Natural killer cell treated with Interleukin-12 subunit alpha and Interleukin-12 subunit beta and Interleukin-15 and Interleukin-18, amount 100 ng/mL, for 72 hours (primary cell): ENCODE measurements around the gene CPLANE2. TPM values are rescaled to one million over a fixed set of nuclear protein-coding genes. Genes with fewer than 3 reads are reported as not detected.

Experiments
- total RNA-seq, 2 donors: library from RNA; stranded (reverse); gene quantifications; one replicate each; pipeline ENCODE4 v1.2.3, GENCODE V29; 2022

Gene CPLANE2
- total RNA-seq, 2 donors from 2014 or later = 3.2 to 3.8 TPM

Other genes starting within 250 kb of the CPLANE2 start
- not detected for gene SRARP, start 232.9 kb downstream of the CPLANE2 start, total RNA-seq
- gene HSPB7, start 219.1 kb downstream of the CPLANE2 start, total RNA-seq = not detected
- under 1 TPM in 1 of 2 donors, not detected in 1; 0.24 TPM for gene CLCNKA, start 215.1 kb downstream of the CPLANE2 start, total RNA-seq
- gene CLCNKB, start 193.4 kb downstream of the CPLANE2 start, total RNA-seq = not detected
- gene FAM131C, start 163.5 kb downstream of the CPLANE2 start, total RNA-seq = not detected
- not detected for gene EPHA2, start 81.1 kb downstream of the CPLANE2 start, total RNA-seq
- 10 to 100 TPM; 13.0 to 14.0 TPM for gene ARHGEF19, start 24.5 kb downstream of the CPLANE2 start, total RNA-seq
- 10 to 100 TPM; 27.9 to 34.9 TPM for gene FBXO42, start 115.3 kb upstream of the CPLANE2 start, total RNA-seq
- 100 to 1,000 TPM; 232 to 279 TPM for gene SZRD1, start 130.1 kb upstream of the CPLANE2 start, total RNA-seq
- gene SPATA21, start 200.2 kb upstream of the CPLANE2 start, total RNA-seq = not detected
- 10 to 100 TPM; 72.0 to 95.4 TPM for gene NECAP2, start 203.5 kb upstream of the CPLANE2 start, total RNA-seq